ENCODE measurements around the gene ADGRG3. TPM values are rescaled to one million over a fixed set of nuclear protein-coding genes. Genes with fewer than 3 reads are reported as not detected.
A peak's percentile ranks its signal among the peaks of the same experiment; 100 is the strongest.

The ADGRG3 gene
- total and polyA plus RNA-seq, 4 donors: 0.06 to 3.6 (median 0.26) TPM

GRCh38 chr16:57632568-57632967 lies 35.5 kb upstream of the ADGRG3 start:
- Histone ChIP-seq H3K9me3 (ENCODE audit: control insufficient read depth, insufficient read depth, low read length) (no peaks in the 10 kb centered on the region), H3K27ac (ENCODE audit: low read depth, low read length) (peak overlapping the region; percentile 88), H3K36me3 (ENCODE audit: control insufficient read depth, insufficient read depth, low read length) (peaks cover 15% of the 10 kb centered on the region), H3K4me3 (ENCODE audit: low read depth, low read length) (no peak overlapping the region), H3K4me1 (ENCODE audit: control insufficient read depth, insufficient read depth, low read length) (peaks cover 100% of the 10 kb centered on the region), H3K27me3 (ENCODE audit: control insufficient read depth, insufficient read depth, low read length) (no peaks in the 10 kb centered on the region)
- DNase-seq (ENCODE audit: low read depth in 4 of 6, low spot score in 6 of 6): peak in 2 of 6 donors; percentile 38 to 65
- 43% methylated on average over 15 of the region's 15 CpGs for WGBS (ENCODE audit: insufficient coverage)

- no peaks in the 10 kb centered on the region for H3K9me3 ChIP-seq (ENCODE audit: control insufficient read depth, insufficient read depth, low read length)
- 89% methylated on average over 10 of the region's 11 CpGs for WGBS (ENCODE audit: insufficient coverage)
- peaks cover 100% of the 10 kb centered on the region for H3K4me1 ChIP-seq (ENCODE audit: control insufficient read depth, insufficient read depth, low read length)
- peak overlapping the region; percentile 96 for H3K27ac ChIP-seq (ENCODE audit: low read depth, low read length)
- no peaks in the 10 kb centered on the region for H3K27me3 ChIP-seq (ENCODE audit: control insufficient read depth, insufficient read depth, low read length)
- DNase-seq (ENCODE audit: low read depth in 4 of 6, low spot score in 6 of 6): no peak
- no peak overlapping the region for H3K4me3 ChIP-seq (ENCODE audit: low read depth, low read length)
- H3K36me3 ChIP-seq (ENCODE audit: control insufficient read depth, insufficient read depth, low read length): peaks cover 15% of the 10 kb centered on the region
Observed at GRCh38 chr16:57633383-57634064, 34.6 kb upstream of the ADGRG3 start.

- DNase-seq (ENCODE audit: low read depth in 4 of 6, low spot score in 6 of 6): peak in 1 of 6 donors; percentile 57
- H3K4me1 ChIP-seq (ENCODE audit: control insufficient read depth, insufficient read depth, low read length): peaks cover 100% of the 10 kb centered on the region
- peaks cover 15% of the 10 kb centered on the region for H3K36me3 ChIP-seq (ENCODE audit: control insufficient read depth, insufficient read depth, low read length)
- 55% methylated on average over 4 of the region's 4 CpGs for WGBS (ENCODE audit: insufficient coverage)
- H3K4me3 ChIP-seq (ENCODE audit: low read depth, low read length): no peak overlapping the region
- no peaks in the 10 kb centered on the region for H3K9me3 ChIP-seq (ENCODE audit: control insufficient read depth, insufficient read depth, low read length)
- H3K27me3 ChIP-seq (ENCODE audit: control insufficient read depth, insufficient read depth, low read length): no peaks in the 10 kb centered on the region
- H3K27ac ChIP-seq (ENCODE audit: low read depth, low read length): peak overlapping the region; percentile 96
Observed at GRCh38 chr16:57634171-57634570, 33.9 kb upstream of the ADGRG3 start.

- Histone ChIP-seq H3K27me3 (ENCODE audit: control insufficient read depth, insufficient read depth, low read length) (no peaks in the 10 kb centered on the region), H3K4me3 (ENCODE audit: low read depth, low read length) (no peak overlapping the region), H3K4me1 (ENCODE audit: control insufficient read depth, insufficient read depth, low read length) (peaks cover 100% of the 10 kb centered on the region), H3K9me3 (ENCODE audit: control insufficient read depth, insufficient read depth, low read length) (no peaks in the 10 kb centered on the region), H3K27ac (ENCODE audit: low read depth, low read length) (peak overlapping the region; percentile 96), H3K36me3 (ENCODE audit: control insufficient read depth, insufficient read depth, low read length) (peaks cover 15% of the 10 kb centered on the region)
- DNase-seq (ENCODE audit: low read depth in 4 of 6, low spot score in 6 of 6): no peak
- 53% methylated on average over 15 of the region's 16 CpGs for WGBS (ENCODE audit: insufficient coverage)
Observed at GRCh38 chr16:57635266-57636097, 32.6 kb upstream of the ADGRG3 start.

- Histone ChIP-seq H3K27ac (ENCODE audit: low read depth, low read length) (peak overlapping the region; percentile 96), H3K9me3 (ENCODE audit: control insufficient read depth, insufficient read depth, low read length) (no peaks in the 10 kb centered on the region), H3K4me1 (ENCODE audit: control insufficient read depth, insufficient read depth, low read length) (peaks cover 100% of the 10 kb centered on the region), H3K27me3 (ENCODE audit: control insufficient read depth, insufficient read depth, low read length) (no peaks in the 10 kb centered on the region), H3K4me3 (ENCODE audit: low read depth, low read length) (no peak overlapping the region), H3K36me3 (ENCODE audit: control insufficient read depth, insufficient read depth, low read length) (peaks cover 19% of the 10 kb centered on the region)
- 100% methylated on average over 1 of the region's 5 CpGs for WGBS (ENCODE audit: insufficient coverage)
- DNase-seq (ENCODE audit: low read depth in 4 of 6, low spot score in 6 of 6): no peak
Observed at GRCh38 chr16:57636184-57636583, 31.9 kb upstream of the ADGRG3 start.

- Histone ChIP-seq H3K4me3 (ENCODE audit: low read depth, low read length) (no peak overlapping the region), H3K27me3 (ENCODE audit: control insufficient read depth, insufficient read depth, low read length) (no peaks in the 10 kb centered on the region), H3K36me3 (ENCODE audit: control insufficient read depth, insufficient read depth, low read length) (peaks cover 25% of the 10 kb centered on the region), H3K27ac (ENCODE audit: low read depth, low read length) (peak overlapping the region; percentile 96), H3K4me1 (ENCODE audit: control insufficient read depth, insufficient read depth, low read length) (peaks cover 99% of the 10 kb centered on the region), H3K9me3 (ENCODE audit: control insufficient read depth, insufficient read depth, low read length) (no peaks in the 10 kb centered on the region)
- 50% methylated on average over 4 of the region's 8 CpGs for WGBS (ENCODE audit: insufficient coverage)
- DNase-seq (ENCODE audit: low read depth in 4 of 6, low spot score in 6 of 6): no peak
Observed at GRCh38 chr16:57637020-57637419, 31.1 kb upstream of the ADGRG3 start.

GRCh38 chr16:57637424-57637823 lies 30.7 kb upstream of the ADGRG3 start:
- Histone ChIP-seq H3K4me3 (ENCODE audit: low read depth, low read length) (no peak overlapping the region), H3K4me1 (ENCODE audit: control insufficient read depth, insufficient read depth, low read length) (peaks cover 99% of the 10 kb centered on the region), H3K9me3 (ENCODE audit: control insufficient read depth, insufficient read depth, low read length) (no peaks in the 10 kb centered on the region), H3K27me3 (ENCODE audit: control insufficient read depth, insufficient read depth, low read length) (no peaks in the 10 kb centered on the region), H3K27ac (ENCODE audit: low read depth, low read length) (peak overlapping the region; percentile 96), H3K36me3 (ENCODE audit: control insufficient read depth, insufficient read depth, low read length) (peaks cover 28% of the 10 kb centered on the region)
- DNase-seq (ENCODE audit: low read depth in 4 of 6, low spot score in 6 of 6): peak in 5 of 6 donors; percentile 79 to 96 (median 87)
- WGBS (ENCODE audit: insufficient coverage): 10% methylated on average over 5 of the region's 8 CpGs

GRCh38 chr16:57637965-57638364 lies 30.1 kb upstream of the ADGRG3 start:
- Histone ChIP-seq H3K4me1 (ENCODE audit: control insufficient read depth, insufficient read depth, low read length) (peaks cover 98% of the 10 kb centered on the region), H3K36me3 (ENCODE audit: control insufficient read depth, insufficient read depth, low read length) (peaks cover 27% of the 10 kb centered on the region), H3K9me3 (ENCODE audit: control insufficient read depth, insufficient read depth, low read length) (no peaks in the 10 kb centered on the region), H3K27me3 (ENCODE audit: control insufficient read depth, insufficient read depth, low read length) (no peaks in the 10 kb centered on the region), H3K4me3 (ENCODE audit: low read depth, low read length) (no peak overlapping the region), H3K27ac (ENCODE audit: low read depth, low read length) (peak overlapping the region; percentile 96)
- DNase-seq (ENCODE audit: low read depth in 4 of 6, low spot score in 6 of 6): peak in 1 of 6 donors; percentile 41
- 48% methylated on average over 4 of the region's 6 CpGs for WGBS (ENCODE audit: insufficient coverage)

GRCh38 chr16:57638381-57638780 lies 29.7 kb upstream of the ADGRG3 start:
- peaks cover 98% of the 10 kb centered on the region for H3K4me1 ChIP-seq (ENCODE audit: control insufficient read depth, insufficient read depth, low read length)
- H3K27me3 ChIP-seq (ENCODE audit: control insufficient read depth, insufficient read depth, low read length): no peaks in the 10 kb centered on the region
- peak overlapping the region; percentile 96 for H3K27ac ChIP-seq (ENCODE audit: low read depth, low read length)
- H3K4me3 ChIP-seq (ENCODE audit: low read depth, low read length): no peak overlapping the region
- DNase-seq (ENCODE audit: low read depth in 4 of 6, low spot score in 6 of 6): no peak
- no CpG with 5 or more reads among the region's 2 CpGs for WGBS (ENCODE audit: insufficient coverage)
- H3K9me3 ChIP-seq (ENCODE audit: control insufficient read depth, insufficient read depth, low read length): no peaks in the 10 kb centered on the region
- H3K36me3 ChIP-seq (ENCODE audit: control insufficient read depth, insufficient read depth, low read length): peaks cover 29% of the 10 kb centered on the region

All from spinal cord (tissue), 10 donors.